ENCODE results near the gene SORBS2.
A peak's percentile ranks its signal among the peaks of the same experiment; 100 is the strongest.
"Not testable (repeated sequence)": the region's sequence is repeated elsewhere in the genome, so short reads cannot be mapped to it uniquely, and the experiment has no call there.

The SORBS2 gene, protein sequence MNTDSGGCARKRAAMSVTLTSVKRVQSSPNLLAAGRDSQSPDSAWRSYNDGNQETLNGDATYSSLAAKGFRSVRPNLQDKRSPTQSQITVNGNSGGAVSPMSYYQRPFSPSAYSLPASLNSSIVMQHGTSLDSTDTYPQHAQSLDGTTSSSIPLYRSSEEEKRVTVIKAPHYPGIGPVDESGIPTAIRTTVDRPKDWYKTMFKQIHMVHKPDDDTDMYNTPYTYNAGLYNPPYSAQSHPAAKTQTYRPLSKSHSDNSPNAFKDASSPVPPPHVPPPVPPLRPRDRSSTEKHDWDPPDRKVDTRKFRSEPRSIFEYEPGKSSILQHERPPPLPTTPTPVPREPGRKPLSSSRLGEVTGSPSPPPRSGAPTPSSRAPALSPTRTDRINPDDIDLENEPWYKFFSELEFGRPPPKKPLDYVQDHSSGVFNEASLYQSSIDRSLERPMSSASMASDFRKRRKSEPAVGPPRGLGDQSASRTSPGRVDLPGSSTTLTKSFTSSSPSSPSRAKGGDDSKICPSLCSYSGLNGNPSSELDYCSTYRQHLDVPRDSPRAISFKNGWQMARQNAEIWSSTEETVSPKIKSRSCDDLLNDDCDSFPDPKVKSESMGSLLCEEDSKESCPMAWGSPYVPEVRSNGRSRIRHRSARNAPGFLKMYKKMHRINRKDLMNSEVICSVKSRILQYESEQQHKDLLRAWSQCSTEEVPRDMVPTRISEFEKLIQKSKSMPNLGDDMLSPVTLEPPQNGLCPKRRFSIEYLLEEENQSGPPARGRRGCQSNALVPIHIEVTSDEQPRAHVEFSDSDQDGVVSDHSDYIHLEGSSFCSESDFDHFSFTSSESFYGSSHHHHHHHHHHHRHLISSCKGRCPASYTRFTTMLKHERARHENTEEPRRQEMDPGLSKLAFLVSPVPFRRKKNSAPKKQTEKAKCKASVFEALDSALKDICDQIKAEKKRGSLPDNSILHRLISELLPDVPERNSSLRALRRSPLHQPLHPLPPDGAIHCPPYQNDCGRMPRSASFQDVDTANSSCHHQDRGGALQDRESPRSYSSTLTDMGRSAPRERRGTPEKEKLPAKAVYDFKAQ (N-terminal part only)

DNA sequence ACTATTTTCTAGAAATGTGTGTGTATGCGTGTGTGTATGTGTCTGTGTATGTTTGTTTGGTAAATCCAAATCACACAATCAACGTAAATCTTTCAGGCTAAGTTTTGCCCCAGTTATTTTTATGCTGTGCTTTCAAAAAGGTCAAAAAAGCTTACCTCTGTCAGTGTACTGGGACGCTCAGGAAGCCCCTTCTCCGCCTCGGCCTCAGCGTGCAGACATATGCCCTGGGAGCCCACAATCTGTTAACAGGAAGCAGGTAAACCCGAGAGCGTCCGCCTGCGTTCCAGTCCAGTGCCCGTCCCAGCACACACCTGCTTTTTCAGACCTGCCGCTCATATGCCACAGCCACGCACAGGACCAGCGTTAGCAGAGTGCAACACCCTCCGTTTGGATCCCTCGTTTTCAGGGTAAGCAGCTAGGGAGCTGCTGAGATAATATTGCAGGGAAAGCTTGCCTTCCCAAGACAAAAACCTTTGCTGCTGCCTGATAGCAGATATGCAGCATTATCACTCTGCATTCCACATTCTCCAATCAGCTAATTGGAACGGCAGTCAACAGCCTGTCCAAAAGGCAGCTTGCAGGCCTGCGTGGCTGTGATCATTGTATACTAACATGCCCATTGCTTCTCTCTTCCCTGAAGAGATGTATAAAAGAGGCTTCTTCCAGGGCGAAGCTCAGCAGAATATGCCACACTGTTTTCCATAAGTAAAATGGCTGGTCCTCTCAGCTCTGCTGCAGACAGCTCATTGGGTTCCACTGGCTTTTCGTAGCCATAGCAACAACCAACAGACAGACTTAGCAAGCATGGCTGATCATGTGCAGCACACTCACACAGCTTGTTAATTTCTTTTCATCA, at the start of gene SORBS2:
SORBS2 (minus strand) TSS at position 686 of the 856 bp plus-strand sequence. CDS start 121,623 bp downstream, outside the sequence.
- peak in 1 of 2 donors; percentile 27 for DNase-seq

DNA sequence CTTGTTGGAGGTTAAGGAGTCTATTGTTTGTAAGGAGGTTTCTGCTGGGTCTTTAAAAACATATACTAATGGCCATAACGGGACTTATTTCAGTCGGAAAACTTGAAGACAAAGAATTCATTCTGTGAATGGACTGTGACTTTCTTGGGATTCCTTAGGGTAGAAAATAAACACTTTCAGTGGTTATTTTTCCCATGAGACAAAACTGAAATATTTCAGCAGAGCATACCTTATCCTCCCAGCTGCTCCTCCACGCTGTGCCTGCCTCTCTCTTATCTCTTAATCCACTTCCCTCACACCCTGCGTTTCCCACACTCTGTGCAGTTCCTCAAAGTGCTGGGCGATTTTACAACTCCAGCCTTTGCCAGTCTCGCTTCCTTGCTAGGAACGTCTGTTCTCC, 47.1 kb upstream of the SORBS2 start:
- no peak for DNase-seq

GRCh38 chr4:185857561-185857960, 45.6 kb upstream of the SORBS2 start:
- DNase-seq: not testable (repeated sequence)

GRCh38 chr4:185853841-185854240, 41.8 kb upstream of the SORBS2 start:
- DNase-seq: no peak

GRCh38 chr4:185852961-185853360, 41.0 kb upstream of the SORBS2 start:
- DNase-seq: no peak

DNA sequence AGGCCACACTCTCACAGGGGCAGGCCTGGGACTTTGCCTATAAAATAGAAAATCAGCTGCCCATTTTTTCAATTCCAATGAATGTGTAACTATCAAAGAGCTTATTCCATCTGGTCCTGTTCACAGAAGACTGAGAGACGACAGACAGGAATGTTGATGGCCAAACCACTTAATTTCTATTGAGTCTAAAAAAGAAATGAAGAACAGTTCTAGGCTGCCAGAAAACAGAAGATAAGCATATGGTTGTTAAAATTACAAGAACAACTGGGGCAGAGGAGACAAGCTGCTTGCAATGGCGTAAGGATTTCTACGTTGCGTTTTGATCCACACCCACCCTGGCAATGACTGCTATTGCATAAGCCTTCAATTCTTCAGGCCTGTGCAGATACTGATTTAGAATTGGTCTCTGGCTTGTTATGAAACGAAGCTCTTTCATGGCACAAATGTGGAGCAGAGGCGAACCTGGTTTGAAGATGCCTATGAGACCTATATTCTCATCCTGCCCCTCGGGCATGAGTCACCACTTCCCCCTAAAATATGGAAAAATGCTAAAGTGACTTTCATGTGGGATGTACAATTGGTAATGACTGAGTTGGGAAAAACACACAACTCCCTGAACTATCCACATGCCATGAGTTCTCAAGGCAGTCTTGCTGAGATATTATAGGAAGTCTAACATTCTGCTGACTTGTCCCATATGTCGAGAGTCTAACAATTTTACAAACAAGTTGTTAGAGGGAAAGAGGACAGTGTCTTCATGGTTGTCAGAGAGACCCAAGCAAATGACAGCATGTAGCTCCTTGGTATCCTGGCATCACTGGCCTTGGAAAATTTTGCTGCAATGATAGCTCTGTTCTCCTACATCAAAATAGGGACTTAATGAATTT, 37.9 kb upstream of the SORBS2 start:
- no peak for DNase-seq

DNA sequence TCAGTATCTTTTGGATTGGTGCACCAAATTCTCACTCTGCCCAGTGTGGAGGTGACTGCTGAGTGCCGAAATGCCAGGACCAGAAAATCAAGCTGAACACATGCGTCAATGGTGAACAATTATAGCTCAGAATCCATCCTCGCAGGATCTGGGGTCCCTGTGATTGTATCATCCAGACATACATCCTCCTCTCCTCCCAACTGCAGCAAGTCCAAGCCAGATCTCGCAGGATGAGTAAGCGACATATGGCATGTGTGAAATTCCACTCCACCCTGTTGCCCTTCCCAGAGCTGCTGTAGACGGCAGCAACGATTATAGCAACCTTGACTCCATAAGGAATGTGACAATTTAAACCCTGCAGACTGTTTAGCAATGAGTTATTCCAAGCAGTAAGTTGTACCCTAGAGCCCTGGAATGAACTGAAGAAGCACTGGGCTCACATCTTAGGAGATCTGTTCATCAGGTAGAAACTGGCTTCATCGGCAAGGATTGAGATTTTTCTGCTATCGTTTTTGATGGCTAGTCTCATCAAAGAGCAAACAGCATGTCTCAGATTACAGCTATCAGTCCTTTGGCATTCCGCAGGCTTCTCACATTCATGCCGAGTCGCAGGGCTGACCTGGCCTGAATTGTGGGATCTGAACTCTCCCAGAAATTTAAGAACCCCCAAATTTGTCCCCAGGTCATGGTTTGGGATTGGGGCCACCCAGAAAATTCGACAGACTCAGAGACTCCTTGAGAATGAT, 35.5 kb upstream of the SORBS2 start:
- no peak for DNase-seq

- DNase-seq: no peak
Measured at GRCh38 chr4:185846505-185847150, 34.6 kb upstream of the SORBS2 start.

DNA sequence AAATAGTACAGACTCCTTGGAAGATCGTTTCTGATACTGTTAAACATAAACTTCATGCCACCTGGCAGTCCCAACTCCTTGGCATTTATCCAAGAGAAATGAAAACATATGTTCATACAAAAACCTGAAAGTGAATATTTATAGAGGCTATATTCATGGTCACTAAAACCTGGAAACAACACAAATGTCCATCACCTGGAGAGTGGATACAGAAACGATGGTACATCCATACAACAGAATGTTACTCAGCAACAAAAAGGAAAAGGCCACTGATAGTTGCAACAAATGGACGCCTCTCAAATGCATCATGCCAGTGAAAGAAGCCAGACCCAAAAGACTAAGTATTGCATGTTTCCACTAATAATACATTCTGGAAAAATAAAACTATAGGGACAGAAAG, 34.0 kb upstream of the SORBS2 start:
- DNase-seq: no peak

GRCh38 chr4:185841451-185841850, 29.5 kb upstream of the SORBS2 start:
- no peak for DNase-seq

GRCh38 chr4:185840953-185841352, 29.0 kb upstream of the SORBS2 start:
- no peak for DNase-seq

- no peak for DNase-seq
Measured at GRCh38 chr4:185840201-185840600, 28.2 kb upstream of the SORBS2 start.

DNA sequence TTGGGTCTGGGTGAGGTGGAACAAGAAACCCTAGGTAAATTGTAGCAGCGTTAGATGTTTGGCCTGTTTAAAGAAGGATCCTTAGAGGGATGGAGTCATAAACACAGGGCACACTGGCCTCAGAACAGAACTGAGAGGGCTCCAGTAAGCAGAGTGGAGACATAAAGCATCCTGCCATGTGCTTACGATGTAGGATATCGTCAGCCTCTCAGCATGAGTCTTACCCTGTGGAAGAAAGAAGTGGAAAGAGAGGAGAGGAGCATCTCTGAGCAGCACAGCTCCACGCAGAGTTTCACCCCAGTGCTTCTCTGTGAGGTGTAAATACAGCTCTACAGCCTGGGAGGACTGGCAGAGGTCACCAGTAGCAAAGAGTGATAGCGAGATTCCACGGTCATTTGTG, 27.8 kb upstream of the SORBS2 start:
- no peak for DNase-seq

DNA sequence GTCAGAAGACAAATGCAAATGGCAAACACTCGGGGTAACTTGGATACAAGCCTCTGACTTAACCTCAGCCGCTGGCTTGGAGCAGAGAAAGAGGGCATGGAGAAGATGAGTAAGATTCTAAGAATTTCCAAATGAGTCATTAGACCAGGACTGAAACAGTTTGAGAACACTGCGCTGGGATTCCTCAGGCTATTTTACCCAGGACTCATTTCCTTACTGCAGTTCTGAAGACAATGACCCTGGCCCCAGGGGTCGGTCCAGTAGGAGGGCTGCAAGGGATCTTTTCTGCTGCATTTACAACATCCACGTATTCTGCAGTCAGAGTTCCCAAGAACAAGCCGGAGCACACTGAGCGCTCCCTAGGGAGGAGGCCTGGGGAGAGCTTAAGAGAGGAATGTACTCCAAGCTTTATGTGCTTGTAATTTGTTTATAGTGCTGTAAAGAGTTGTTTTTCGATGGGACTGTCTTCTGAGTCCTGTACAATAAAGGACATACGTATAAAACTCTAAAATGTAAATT, 27.3 kb upstream of the SORBS2 start:
- DNase-seq: no peak

DNA sequence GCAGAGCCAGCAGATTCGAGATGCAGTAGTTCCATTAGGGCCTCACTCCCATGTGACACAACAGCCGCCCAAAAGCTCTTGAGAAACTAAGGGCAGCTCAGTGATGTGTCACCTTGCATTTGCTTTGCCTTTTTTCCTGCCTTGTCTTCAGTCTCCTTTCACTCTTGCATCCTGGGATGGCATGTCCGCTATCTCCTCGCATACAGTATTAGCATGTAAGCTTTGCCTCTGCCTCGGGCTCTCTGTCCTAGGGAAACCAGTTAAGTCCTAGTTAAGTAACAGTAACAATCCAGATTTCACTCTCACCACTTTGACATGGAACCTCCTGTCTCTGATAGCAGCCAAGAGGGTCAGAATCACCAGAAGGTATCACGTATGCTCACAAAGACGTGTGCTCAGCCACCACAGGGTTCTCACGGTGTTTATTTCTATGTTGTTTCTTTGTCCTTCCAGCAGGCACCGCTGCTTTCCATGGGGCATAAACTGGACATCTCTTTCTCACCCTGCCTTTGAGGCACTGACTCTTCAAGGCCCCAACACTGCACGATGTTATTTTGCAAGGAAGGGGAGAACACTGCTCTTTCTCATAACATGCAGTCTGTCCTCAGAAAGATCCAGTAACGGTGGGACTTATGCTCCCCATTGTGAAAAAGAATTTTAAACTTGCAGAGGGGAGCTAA, 26.7 kb upstream of the SORBS2 start:
- DNase-seq: no peak

DNA sequence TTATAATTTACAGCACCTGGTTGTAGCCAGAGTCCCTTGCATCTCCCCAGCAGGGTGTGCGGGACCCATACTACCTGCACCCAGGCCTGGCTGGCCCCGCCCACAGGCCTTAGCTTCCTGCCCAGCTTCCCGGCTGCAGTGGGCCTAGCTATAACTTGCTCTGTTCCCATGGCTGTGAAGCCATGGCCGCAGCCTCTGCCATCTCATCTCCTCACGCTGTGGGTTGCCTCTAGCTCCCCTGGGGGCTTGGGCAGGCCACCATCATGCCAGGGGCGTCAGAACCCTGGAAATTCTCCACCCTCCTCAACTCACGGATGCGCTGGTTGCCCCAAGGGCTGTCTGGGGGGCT, 26.1 kb upstream of the SORBS2 start:
- no peak for DNase-seq

DNA sequence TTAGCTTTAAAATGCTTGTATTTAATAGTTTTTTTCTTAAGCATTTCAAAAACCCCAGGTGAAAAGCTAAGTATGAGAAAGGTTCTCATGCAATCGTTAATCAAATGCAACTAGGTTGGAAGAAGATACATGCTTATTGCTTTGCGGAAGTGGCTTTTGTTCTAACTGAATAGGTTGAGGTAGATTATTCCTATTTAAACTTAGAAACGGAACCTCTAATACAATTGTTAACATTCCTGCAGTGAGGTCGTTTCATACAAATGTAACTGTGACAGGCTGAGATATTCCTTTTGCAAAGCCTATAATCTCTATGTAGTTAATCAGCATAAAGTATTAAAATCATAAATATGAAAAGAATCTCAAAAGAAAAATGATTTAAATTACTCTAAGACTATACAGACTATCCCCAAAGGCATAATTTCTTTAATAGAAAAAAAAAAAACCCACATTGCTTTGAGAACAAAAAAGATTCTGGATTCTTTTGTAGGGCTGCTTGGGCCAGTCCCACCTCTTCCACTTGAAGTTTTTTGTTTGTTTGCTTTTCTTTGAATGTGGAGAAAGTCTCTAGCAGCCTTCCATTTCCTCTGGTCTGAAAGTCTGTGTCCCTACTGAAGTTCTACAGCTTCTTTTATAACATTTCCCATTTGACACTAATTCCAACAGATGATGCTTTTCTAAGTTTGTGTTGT, 25.6 kb upstream of the SORBS2 start:
- DNase-seq: no peak

DNA sequence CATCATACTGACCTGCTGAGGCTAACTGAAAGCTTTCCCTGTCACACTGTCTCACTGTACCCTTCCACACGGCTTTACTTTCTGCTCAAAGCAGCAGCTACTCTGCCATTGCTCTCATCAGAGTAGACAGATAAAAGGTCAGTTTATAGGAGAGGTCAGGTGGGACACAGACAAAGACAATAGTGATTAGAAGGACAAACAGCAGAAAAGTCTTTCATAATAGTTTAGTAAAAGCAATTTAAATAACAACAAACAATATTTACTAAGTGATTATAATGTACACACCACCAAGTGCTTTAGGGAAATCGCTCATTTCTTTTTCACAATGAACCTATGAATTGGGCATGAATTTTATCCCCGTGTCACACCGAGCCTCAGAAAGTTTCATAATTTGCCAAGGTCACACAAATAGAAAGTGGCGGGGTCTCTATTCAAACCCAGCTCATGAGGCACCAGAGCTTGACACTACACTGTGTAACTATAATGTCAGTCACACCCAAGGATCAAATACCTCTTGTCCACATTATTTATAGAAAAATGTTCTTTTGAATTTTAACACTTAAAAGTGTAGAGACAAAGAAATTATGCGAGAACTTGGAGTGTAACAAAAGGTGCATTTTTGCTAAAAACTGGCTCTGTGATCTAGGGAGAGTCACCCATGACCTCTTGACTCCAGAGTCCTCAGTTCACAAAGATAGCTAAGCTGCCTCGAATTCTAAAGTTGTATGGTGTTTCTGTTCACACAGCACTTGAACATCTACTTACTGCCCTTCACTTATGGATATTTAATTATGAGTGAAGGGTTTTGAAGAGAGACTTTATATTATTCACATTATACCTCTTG, 24.5 kb upstream of the SORBS2 start:
- DNase-seq: no peak

Data from CD4-positive, alpha-beta T cell treated with Interleukin-1 beta for 1 hour (primary cell).